HepG2 (cell line): ENCODE measurements around the gene TMEM106B. TPM values are rescaled to one million over a fixed set of nuclear protein-coding genes. Genes with fewer than 3 reads are reported as not detected.

ENCODE experiments used
- ATAC-seq: fragments of 200-7000 bp; cut with Tn5 transposase; 3 replicates; pipeline ENCODE4 v1.9.1; 2020; ENCODE audit warnings: mild to moderate bottlenecking, moderate library complexity
- BruUV-seq: library from RNA; stranded (reverse); fragments of 400-500 nt; replicated peaks from 2 replicates; lab custom pipeline; 2021; lab: Mats Ljungman, UMichigan
- CTCF ChIA-PET: fragments of 300-600 bp; formaldehyde crosslinking; extraction: SDS; loops from one replicate; lab custom pipeline; 2021; ENCODE audit warnings: low total read pairs, inconsistent platforms, low intra/inter-chr PET ratio; lab: Yijun Ruan, JAX
- POLR2A ChIA-PET: fragments of 350-600 bp; sonication (Branson Sonifier 250); formaldehyde crosslinking; loops from one replicate; lab custom pipeline; 2020; ENCODE audit warnings: antibody characterized with exemption, inconsistent platforms; lab: Yijun Ruan, JAX
- DNase-seq: peaks from one replicate; pipeline ENCODE4 v3.0.0-alpha.2; 2015; ENCODE audit warnings: low spot score
- FAIRE-seq: peaks from 3 replicates; lab custom pipeline; 2011; peaks lifted over from hg19 to GRCh38; lab: Jason Lieb, UNC
- H2AFZ ChIP-seq: one replicate; pipeline ENCODE4 v1.6.1; 2011; ENCODE audit warnings: low read length, inconsistent platforms
- H3K27ac ChIP-seq: fragments of 300-600 bp; 3 replicates; pipeline ENCODE4 v1.8.0; 2011; ENCODE audit warnings: mixed run types, mild to moderate bottlenecking, mixed read lengths, low read length, inconsistent platforms; ENCODE audit not compliant: insufficient read depth; ENCODE audit errors: extremely low read length
- H3K27me3 ChIP-seq, 2 experiments: fragments of 200-600 bp in 1 of 2; 2 replicates in 1 of 2; 3 replicates in 1 of 2; pipeline versions ENCODE4 v1.6.0 to v1.8.0; 2011; ENCODE audit warnings: low read length in 2 of 2, mild to moderate bottlenecking in 2 of 2, moderate library complexity in 2 of 2, inconsistent platforms in 1 of 2; ENCODE audit not compliant: insufficient read depth in 2 of 2, control insufficient read depth in 1 of 2
- H3K36me3 ChIP-seq, 2 experiments: fragments of 200-600 bp in 1 of 2; replicated peaks in 1 of 2; 2 replicates in 1 of 2; 3 replicates in 1 of 2; pipeline versions ENCODE4 v1.5.1 to v1.8.0; 2011; ENCODE audit warnings: low read length in 2 of 2, inconsistent platforms in 1 of 2; ENCODE audit not compliant: insufficient read depth in 2 of 2, control insufficient read depth in 1 of 2
- H3K4me1 ChIP-seq: 2 replicates; pipeline ENCODE4 v1.5.1; 2012; ENCODE audit warnings: low read length, inconsistent platforms; ENCODE audit not compliant: insufficient read depth
- H3K4me2 ChIP-seq: 2 replicates; pipeline ENCODE4 v1.6.0; 2011; ENCODE audit warnings: low read depth, low read length, inconsistent platforms
- H3K4me3 ChIP-seq, 3 experiments: fragments of 200-600 bp in 1 of 3; sonication (generic), shearing (Covaris generic) in 1 of 3; replicated peaks in 1 of 3; 2 replicates each; pipeline ENCODE4 v1.5.1; 2011 to 2016; ENCODE audit warnings: low read length in 3 of 3, inconsistent platforms in 2 of 3, low read depth in 2 of 3, mild to moderate bottlenecking in 2 of 3, control low read depth in 1 of 3, mixed read lengths in 1 of 3; ENCODE audit not compliant: insufficient read depth in 1 of 3
- H3K79me2 ChIP-seq: one replicate; pipeline ENCODE4 v1.6.1; 2011; ENCODE audit warnings: low read length, inconsistent platforms; ENCODE audit not compliant: insufficient read depth
- H3K9ac ChIP-seq: 2 replicates; pipeline ENCODE4 v1.6.0; 2011; ENCODE audit warnings: mild to moderate bottlenecking, low read depth, low read length, inconsistent platforms; ENCODE audit not compliant: insufficient read depth
- H3K9me3 ChIP-seq: 2 replicates; pipeline ENCODE4 v1.5.1; 2012; ENCODE audit warnings: mild to moderate bottlenecking, low read length
- H4K20me1 ChIP-seq: 2 replicates; pipeline ENCODE4 v1.6.0; 2011; ENCODE audit warnings: inconsistent platforms, mild to moderate bottlenecking, low read length, moderate library complexity; ENCODE audit not compliant: insufficient read depth
- IRF2 ChIP-seq: IDR thresholded peaks from 2 replicates; pipeline ENCODE4 v1.6.1; 2018; ENCODE audit warnings: missing genetic modification reagents, missing compliant biosample characterization
- MYC ChIP-seq: sonication (generic); formaldehyde crosslinking; IDR thresholded peaks from 2 replicates; pipeline ENCODE4 v1.9.0; 2021; ENCODE audit warnings: missing genetic modification reagents, borderline replicate concordance
- NR3C1 ChIP-seq: sonication (generic); formaldehyde crosslinking; IDR thresholded peaks from 2 replicates; pipeline ENCODE4 v1.4.0; 2020; ENCODE audit warnings: missing genetic modification reagents
- SP5 ChIP-seq: IDR thresholded peaks from 2 replicates; pipeline ENCODE4 v1.6.1; 2016; ENCODE audit warnings: low read depth, borderline replicate concordance
- ZNF296 ChIP-seq: sonication (generic); formaldehyde crosslinking; conservative IDR thresholded peaks from 2 replicates; pipeline ENCODE4 v1.5.0; 2020; ENCODE audit warnings: mild to moderate bottlenecking, missing genetic modification reagents
- ZNF850 ChIP-seq: sonication (generic); formaldehyde crosslinking; conservative IDR thresholded peaks from 2 replicates; pipeline ENCODE4 v1.9.0; 2021; ENCODE audit warnings: mild to moderate bottlenecking, missing genetic modification reagents
- WGBS: methylation state at CpG from one replicate; pipeline ENCODE4 v1.1.6; 2017; ENCODE audit warnings: low lambda C conversion rate; 5-methylcytosine and 5-hydroxymethylcytosine counted together
- in situ Hi-C: cut with HindIII; loops from 2 replicates; pipeline ENCODE4 v1.10.0; 2017; ENCODE audit warnings: low pct_unique_long_range_greater_than_20kb; ENCODE audit not compliant: extremely low pct_ligation_motif_present
- intact Hi-C: fragments of 100-400 bp; cut with micrococcal nuclease; formaldehyde crosslinking; loops from one replicate; pipeline ENCODE4 v1.10.0; 2022; ENCODE audit not compliant: unreplicated experiment
- polyA plus RNA-seq, 8 experiments: library from polyadenylated mRNA; depleted of rRNA in 3 of 8; stranded (reverse) in 7 of 8; unstranded in 1 of 8; fragments of >200 nt; fragmentation: Illumina TruSeq in 4 of 8; extraction: Trizol in 4 of 8; gene quantifications; 2 replicates each; pipeline versions ENCODE4 v1.2.1 to v1.2.3, GENCODE V29; 2011 to 2016; ENCODE audit warnings: low read depth in 4 of 8, missing spikeins in 1 of 8, mixed read lengths in 1 of 8; ENCODE audit not compliant: insufficient read depth in 1 of 8
- total RNA-seq, 5 experiments: library from RNA; depleted of rRNA; stranded (reverse); fragments of >200 nt; fragmentation: Illumina TruSeq; extraction: Trizol; gene quantifications; 2 replicates each; pipeline ENCODE4 v1.2.3, GENCODE V29; 2016; ENCODE audit warnings: low read depth in 1 of 5
- TF ChIP-seq, protein P1 (sequence below): sonication (generic); formaldehyde crosslinking; IDR thresholded peaks from 2 replicates; pipeline ENCODE4 v1.5.0; 2020; ENCODE audit warnings: mild to moderate bottlenecking, missing genetic modification reagents, borderline replicate concordance

Gene TMEM106B
- total and polyA plus RNA-seq, 2 of the 13 experiments (the other 11 are each of a cell fraction or from before 2014, with no cell fraction given), result 16.8 to 25.1 TPM

DNA sequence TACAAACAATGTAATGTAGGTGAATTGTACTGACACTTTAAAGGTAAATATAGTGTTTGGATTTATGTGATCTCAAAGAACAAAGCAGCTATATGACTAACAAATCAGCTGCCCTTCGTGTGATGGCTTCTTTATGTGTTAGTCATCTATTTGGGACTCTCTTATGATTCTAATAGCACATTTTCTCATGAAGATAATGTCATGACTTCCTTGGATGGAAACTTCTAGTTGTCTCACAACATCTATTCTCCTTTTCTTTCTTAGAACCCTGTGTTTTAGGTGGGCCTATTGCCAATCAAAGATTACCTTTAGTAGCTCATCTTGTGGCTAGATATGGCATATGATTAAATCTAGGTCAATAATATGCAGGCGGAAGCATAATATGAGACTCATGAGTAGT, 45.0 kb downstream of the TMEM106B start:
- 54% methylated on average over 2 of the region's 2 CpGs for WGBS
- H3K4me3 ChIP-seq, result no peak overlapping the region
- POLR2A ChIA-PET, result no interaction called here
- intact Hi-C loops (no loop called here), in situ Hi-C loops (no loop called here)
- CTCF ChIA-PET, result no interaction called here
- H3K9me3 ChIP-seq, result no peaks in the 10 kb centered on the region
- no TSS peak for BruUV-seq
- no peak overlapping the region for H3K4me2 ChIP-seq
- FAIRE-seq, result no peak
- ATAC-seq, result no peak
- no peak overlapping the region for H3K27ac ChIP-seq
- H3K9ac ChIP-seq, result no peak overlapping the region
- H2AFZ ChIP-seq, result no peak overlapping the region
- DNase-seq, result no peak
- 0 out of 2 replicates have a peak, but pooled peaks cover 11% of the 10 kb centered on the region for H3K4me1 ChIP-seq
- no peaks in the 10 kb centered on the region for H3K79me2 ChIP-seq
- no peaks in the 10 kb centered on the region for H3K36me3 ChIP-seq
- H4K20me1 ChIP-seq, result no peaks in the 10 kb centered on the region
- no peaks in the 10 kb centered on the region for H3K27me3 ChIP-seq
- TF ChIP-seq NR3C1 (no peak), MYC (CRISPR knock-in tag) (no peak), ZNF296 (CRISPR knock-in tag) (no peak), SP5 (CRISPR knock-in tag) (no peak)
- TF ChIP-seq, protein P1, sequence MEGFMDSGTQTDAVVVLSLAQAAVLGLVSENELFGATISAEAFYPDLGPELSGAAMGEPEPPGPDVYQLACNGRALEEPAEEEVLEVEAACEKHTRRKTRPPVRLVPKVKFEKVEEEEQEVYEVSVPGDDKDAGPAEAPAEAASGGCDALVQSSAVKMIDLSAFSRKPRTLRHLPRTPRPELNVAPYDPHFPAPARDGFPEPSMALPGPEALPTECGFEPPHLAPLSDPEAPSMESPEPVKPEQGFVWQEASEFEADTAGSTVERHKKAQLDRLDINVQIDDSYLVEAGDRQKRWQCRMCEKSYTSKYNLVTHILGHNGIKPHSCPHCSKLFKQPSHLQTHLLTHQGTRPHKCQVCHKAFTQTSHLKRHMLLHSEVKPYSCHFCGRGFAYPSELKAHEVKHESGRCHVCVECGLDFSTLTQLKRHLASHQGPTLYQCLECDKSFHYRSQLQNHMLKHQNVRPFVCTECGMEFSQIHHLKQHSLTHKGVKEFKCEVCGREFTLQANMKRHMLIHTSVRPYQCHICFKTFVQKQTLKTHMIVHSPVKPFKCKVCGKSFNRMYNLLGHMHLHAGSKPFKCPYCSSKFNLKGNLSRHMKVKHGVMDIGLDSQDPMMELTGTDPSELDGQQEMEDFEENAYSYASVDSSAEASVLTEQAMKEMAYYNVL (CRISPR knock-in tag), result no peak

DNA sequence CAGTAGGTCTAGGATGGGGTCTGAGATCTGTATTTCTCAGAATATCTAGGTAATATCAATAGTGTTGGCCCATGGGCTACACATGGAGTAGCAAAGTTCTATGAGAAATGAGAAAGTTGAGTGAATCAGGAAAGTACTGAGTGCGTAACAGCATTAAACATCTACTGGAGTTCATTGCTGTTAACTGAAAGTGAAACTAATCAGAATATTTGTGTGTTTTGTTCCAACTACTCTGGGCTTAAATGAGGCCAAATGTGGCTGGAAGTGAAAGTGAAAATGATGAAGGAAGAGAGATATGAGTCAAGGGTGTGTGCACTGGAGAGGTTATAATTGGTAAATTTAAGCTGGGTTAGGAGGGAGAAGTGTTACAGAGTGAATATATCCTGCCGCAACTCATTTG, 46.5 kb downstream of the TMEM106B start:
- Histone ChIP-seq H2AFZ (peak overlapping the region; percentile 81), H3K27ac (no peak overlapping the region), H4K20me1 (no peaks in the 10 kb centered on the region), H3K4me1 (0 out of 2 replicates have a peak, but pooled peaks cover 11% of the 10 kb centered on the region), H3K4me3 (peak overlapping the region in 2 of 3 experiments; percentile 14 to 23; a peak in 4 of 6 replicates), H3K27me3 (no peaks in the 10 kb centered on the region), H3K9ac (no peak overlapping the region), H3K79me2 (no peaks in the 10 kb centered on the region), H3K4me2 (peak overlapping the region; percentile 20; the same call in 1 of the 2 replicates), H3K9me3 (no peaks in the 10 kb centered on the region), H3K36me3 (no peaks in the 10 kb centered on the region)
- 56% methylated on average over 2 of the region's 2 CpGs for whole genome bisulfite sequencing
- in situ Hi-C loops, result no loop called here
- ChIA-PET POLR2A (no interaction called here), CTCF (no interaction called here)
- DNase-seq (peak; percentile 7), ATAC-seq (peak; percentile 48; the same call in 2 of the 3 replicates), FAIRE-seq (no peak)
- intact Hi-C loops, result no loop called here
- no TSS peak for BruUV-seq
- peak; percentile 59; the same call in 1 of the 2 replicates for TF ChIP-seq IRF2
- TF ChIP-seq ZNF850 (CRISPR knock-in tag), result no peak
